Myocyte (in vitro differentiated cells): ENCODE measurements around the gene RGMA. TPM values are rescaled to one million over a fixed set of nuclear protein-coding genes. Genes with fewer than 3 reads are reported as not detected.

Experiments used
- DNase-seq: peaks from one replicate; pipeline ENCODE4 v3.0.0-alpha.2; 2012; ENCODE audit warnings: low read depth
- total RNA-seq: library from RNA; depleted of rRNA; stranded (reverse); fragments of >200 nt; gene quantifications from 2 replicates; pipeline ENCODE4 v1.2.3, GENCODE V29; 2014

Gene RGMA
- total RNA-seq, 1 donor from 2014 or later, result 0.16 TPM

GRCh38 chr15:93093765-93094164, 4.8 kb upstream of the RGMA start:
- DNase-seq, result no peak

DNA sequence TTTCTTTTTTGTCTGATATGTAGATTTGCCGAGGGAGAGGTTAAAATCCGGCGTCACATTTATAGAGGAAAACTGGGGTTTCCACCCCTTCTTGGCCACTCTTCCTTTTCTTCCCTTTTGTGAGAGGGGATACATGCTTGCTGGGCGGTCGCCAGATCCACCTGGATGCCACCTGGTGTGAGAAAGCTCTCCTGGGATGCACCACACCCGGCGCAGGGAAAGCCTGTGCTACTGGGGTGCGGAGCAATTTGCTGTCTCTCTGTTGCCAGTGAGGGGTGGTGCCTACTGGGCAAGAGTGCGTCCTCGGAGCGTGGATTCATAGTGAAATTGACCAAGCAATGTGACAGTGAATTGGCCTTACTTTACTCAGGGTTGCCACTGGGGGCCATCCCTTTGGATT, 2.5 kb upstream of the RGMA start:
- DNase-seq, result no peak

DNA sequence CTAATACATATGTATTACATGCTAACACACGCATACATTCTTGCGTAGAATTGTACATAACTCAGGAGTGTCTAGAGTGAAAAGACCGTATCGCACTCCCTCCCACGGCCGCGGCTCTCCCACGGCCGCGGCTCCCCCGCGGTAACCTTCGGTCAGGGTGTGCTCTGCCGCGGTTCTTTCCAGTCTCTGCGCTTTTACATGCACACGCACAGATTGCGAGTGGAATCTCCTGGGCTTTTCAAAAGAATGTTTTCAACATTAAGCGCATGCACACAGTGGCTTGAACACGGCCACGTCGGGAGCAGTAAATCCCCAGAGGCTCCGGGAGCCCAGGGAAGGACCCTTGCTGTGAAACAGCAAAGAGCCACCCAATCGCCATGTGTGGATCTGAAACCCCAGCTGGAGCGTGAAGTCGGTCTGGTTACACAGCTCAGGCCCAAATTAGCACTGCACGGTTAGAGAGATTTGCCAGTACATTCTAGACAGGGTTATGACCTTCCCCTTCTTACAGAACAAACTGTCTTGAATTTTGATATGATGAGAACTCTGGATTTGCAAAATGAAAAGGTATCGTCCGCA, 805 bp upstream of the RGMA start:
- DNase-seq, result no peak

- DNase-seq, result no peak
Observed at GRCh38 chr15:93088200-93088980, 621 bp downstream of the RGMA start.

DNA sequence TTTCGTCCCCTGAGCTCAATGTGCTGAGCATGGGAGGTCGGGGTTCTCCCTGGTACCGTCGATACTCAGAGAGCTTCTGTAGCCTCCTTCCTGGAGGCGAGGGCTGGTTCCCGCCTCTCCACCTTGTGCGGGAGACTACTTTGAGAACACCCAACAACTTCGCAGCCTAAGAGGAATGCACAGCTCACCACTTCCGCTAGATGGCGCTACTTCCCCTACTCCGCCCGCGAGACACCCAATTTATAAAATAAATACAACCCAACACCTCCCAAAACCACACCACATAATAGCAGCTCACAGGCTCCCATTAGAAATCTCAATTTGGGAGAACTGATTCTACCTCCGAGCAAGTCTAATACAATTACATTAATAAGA, 1.2 kb downstream of the RGMA start:
- DNase-seq, result peak; percentile 63

DNA sequence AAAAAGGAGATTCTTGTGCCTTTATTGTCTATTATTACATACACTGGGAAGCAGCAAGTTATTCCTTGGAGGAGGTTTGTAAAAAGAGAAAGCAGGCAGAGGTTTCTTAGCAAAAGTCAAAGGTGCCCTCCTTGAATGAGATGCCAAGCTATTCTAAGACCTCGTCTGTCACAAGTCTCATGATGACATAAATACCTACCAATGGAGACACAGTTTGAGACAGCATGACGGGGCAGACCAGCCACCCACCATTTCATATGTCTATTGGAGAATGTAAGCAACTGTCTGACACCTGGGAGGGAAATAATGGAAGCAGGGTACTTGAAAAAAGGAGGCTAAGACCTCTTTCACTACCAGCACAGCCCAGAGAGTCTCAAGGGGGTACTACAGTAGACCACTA, 2.2 kb downstream of the RGMA start:
- DNase-seq, result no peak

DNA sequence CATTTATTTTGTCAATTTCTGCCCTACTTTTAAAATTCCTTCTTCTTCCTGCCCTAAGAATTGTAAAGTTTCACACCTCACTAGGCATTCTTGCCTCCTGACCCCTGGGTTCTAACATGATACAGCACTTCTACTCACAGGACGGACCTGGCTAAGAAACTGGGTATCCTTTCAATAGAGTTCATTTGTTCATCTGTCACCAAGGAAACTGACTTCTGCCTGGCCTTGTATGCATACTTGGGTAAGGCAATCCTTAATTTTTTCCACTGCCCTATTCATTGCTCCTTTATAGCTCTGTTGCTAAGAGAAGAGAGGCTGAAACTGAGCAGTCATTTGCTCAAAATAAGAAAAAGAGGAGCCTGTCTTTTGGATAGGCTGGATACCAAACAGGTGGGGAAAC, 3.3 kb downstream of the RGMA start:
- DNase-seq, result no peak

- DNase-seq, result no peak
Observed at GRCh38 chr15:93082861-93083260, 6.2 kb downstream of the RGMA start.

DNA sequence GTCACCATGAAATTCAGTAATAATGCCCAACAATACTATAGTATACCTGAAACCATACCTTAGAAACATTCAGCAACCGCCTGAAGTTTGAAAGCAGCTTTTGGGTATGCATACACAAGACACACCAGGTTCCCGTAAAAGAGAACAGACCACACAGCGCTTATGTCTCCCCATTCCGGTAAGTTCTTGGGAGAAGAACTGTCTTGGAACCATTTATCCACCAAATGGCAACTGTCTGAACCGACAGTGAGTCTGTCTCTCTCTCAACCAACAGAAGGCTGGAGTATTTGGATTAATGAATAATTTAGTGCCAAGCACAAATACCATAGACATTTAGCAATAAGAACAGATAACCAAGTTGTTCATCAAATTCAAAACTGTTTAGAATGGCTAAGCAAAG, 7.6 kb downstream of the RGMA start:
- DNase-seq, result no peak

GRCh38 chr15:93080451-93080850, 8.6 kb downstream of the RGMA start:
- no peak for DNase-seq

DNA sequence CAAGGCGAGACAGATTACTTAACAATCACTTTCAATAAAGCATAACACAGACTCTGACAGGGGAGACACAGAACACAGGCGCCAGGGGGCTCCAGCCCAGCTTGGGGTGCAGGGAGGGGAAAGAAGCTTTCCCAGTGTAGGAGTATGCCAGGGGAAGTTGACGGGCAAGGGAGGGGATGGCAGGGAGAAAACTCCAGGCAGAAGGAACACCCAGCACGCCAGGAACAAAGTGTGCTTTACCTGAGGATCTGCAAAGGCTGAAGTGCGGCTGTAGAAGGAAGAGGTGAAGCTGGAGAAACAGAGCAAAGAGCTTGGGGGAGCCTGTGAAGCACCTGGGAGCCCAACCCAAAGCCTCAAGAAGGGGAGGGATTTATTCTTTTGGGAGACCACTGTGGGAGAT, 12.1 kb downstream of the RGMA start:
- DNase-seq, result no peak

DNA sequence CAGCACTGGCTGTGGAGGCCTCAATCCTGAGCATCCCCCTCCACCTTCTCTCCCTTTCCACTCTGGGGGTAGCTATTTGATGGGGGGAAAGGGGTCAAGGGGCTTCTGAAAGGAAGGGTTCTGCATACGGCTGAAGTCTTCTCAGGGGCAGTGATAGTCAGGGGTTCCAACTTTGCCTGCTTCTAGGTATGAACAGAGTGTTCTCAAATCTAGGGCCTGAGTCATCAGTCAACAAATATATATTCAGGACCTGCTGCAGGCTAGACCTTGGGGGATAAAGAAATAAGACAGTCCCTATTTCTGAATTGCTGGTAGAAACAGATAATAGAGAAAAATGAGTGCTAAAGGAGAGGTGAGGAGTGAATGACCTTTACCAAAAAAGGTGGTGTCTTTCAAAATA, 12.8 kb downstream of the RGMA start:
- DNase-seq, result no peak

DNA sequence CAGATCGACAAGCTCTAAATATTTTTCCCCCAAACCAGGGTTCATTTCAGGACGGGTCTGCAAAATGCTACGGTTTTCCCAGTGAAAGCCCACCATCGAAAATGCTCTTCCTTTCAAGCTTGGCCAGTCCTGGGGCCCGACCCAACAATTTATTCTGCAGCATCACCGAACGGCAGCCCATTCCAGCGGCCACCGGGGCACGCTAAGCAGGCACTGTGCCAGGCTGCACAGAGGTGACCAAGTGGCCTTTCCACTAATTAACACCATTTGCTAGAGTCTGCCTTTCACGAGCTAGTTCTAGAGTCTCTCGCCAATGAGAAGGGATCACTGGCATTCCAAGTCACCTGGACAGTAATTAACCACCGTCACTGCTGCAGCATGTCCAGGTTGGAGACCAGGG, 14.4 kb downstream of the RGMA start:
- no peak for DNase-seq

GRCh38 chr15:93073465-93073952, 15.5 kb downstream of the RGMA start:
- no peak for DNase-seq

- peak; percentile 74 for DNase-seq
Observed at GRCh38 chr15:93072411-93073394, 16.3 kb downstream of the RGMA start.

DNA sequence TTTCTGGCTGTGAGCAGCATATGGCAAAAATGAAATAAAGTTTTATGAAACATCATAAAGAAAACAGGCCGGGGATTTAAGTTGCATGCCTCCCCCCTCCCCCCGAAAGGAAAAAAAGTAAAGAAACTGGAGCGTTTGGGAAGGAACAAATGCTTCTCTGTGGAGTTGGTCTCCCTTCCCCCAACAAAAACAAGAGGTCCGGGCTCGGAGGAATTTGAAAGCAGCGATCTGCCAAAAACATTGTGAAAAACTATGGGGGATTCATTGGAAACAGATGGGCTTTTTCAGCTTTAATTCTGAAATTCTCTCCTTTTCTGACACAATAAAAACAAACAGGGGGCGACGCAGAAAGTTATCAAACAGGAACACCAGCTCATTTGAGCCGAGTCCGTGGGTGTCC, 17.0 kb downstream of the RGMA start:
- no peak for DNase-seq

DNA sequence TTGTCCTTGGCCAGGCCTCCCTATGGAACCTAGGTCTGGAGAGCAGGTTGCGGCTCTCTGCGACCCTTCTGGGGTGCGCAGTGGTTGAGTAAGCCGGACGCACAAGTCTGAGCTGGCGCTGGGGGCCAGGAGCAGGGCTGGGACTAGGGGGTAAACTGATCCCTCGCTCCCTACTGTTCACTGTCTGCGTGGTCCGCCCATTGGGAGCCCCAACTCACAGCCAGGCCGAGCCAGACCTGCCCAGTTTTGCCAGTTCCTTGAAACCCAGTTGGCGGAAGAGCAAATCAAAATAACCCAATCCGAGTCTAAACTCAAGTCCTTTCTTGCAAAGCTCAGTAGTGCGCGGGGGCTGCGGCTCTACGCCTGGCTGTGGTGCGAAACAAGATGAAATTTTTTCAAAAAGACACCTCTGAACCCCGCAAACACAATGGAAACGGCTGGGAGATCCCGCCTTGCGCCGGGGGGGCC, 17.5 kb downstream of the RGMA start:
- DNase-seq, result no peak

- no peak for DNase-seq
Observed at GRCh38 chr15:93070551-93071296, 18.3 kb downstream of the RGMA start.

GRCh38 chr15:93070132-93070531, 18.9 kb downstream of the RGMA start:
- no peak for DNase-seq

DNA sequence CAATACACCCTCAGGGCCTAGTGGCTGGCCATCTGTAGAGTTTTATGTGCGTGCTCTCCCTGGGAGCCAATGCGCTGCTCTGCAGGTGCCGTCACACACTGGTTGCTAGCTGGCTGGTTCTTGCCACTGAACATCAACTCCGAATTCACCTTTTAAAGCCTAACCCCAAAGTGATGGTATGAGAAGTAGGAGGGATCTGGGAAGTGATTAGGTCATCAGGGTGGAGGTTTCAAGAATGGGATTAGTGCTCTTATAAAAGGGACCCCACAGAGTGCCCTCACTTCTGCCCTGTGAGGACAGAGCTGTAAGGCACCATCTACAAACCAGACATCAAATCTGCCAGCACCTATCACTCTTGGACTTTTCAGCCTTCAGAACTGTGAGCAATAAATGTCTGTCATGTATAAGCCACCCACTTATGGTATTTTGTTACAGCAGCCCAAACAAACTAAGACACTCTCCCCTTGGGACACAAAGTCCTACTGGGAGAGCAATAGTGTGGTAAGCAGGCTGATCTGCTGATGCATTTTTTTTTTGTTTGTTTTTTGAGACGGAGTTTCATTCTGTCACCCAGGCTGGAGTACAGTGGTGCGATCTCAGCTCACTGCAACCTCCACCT, 20.3 kb downstream of the RGMA start:
- no peak for DNase-seq

DNA sequence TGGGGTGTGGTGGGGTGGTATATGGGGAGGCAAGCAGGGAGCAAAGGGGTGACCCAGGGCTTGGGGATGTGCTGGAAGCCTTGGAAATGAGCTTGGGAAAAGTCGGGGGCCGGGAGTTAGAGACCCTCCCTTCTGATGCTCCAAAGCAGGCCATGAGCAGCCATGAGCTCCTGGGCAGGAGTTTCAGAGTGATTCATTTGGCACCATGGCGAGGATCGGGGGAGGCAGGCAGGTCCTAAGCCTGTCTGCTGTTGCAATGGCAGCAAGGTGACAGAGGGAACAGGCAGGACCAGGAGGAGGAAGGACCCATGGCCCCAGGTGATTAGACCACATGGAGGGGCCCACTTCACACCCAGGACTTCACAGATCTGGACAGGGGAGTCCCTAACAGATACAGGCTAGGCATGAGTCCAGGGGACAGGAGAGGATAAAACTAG, 21.3 kb downstream of the RGMA start:
- DNase-seq, result no peak
